GM23338 (cell line): ENCODE results near the gene KRTAP4-2. TPM values are rescaled to one million over a fixed set of nuclear protein-coding genes. Genes with fewer than 3 reads are reported as not detected.

Source experiments
- ATAC-seq: fragments of 200-7000 bp; cut with Tn5 transposase; 3 replicates; pipeline ENCODE4 v1.9.1; 2020
- DNase-seq: peaks from one replicate; pipeline ENCODE4 v3.0.0-alpha.2; 2015; ENCODE audit warnings: low spot score
- H2AFZ ChIP-seq: fragments of 200-600 bp; sonication (generic); 2 replicates; pipeline ENCODE4 v1.8.0; 2016; ENCODE audit warnings: antibody characterized with exemption, mild to moderate bottlenecking, moderate library complexity
- H3F3A ChIP-seq: fragments of 200-600 bp; sonication (generic); replicated peaks from 2 replicates; pipeline ENCODE4 v1.8.0; 2017; ENCODE audit warnings: antibody characterized with exemption, mixed run types, low read depth
- H3K27ac ChIP-seq: fragments of 200-600 bp; sonication (generic); 2 replicates; pipeline ENCODE4 v1.6.1; 2016; ENCODE audit warnings: low read depth
- H3K27me3 ChIP-seq: fragments of 200-600 bp; sonication (generic); 2 replicates; pipeline ENCODE4 v1.8.0; 2016; ENCODE audit warnings: mild to moderate bottlenecking, mixed run types, moderate library complexity; ENCODE audit not compliant: insufficient read depth
- H3K36me3 ChIP-seq: fragments of 200-600 bp; sonication (generic); 2 replicates; pipeline ENCODE4 v1.8.0; 2016; ENCODE audit warnings: mild to moderate bottlenecking; ENCODE audit not compliant: insufficient read depth
- H3K4me1 ChIP-seq: fragments of 200-600 bp; sonication (generic); 2 replicates; pipeline ENCODE4 v1.8.0; 2016; ENCODE audit warnings: mild to moderate bottlenecking, moderate library complexity; ENCODE audit not compliant: insufficient read depth
- H3K4me2 ChIP-seq: fragments of 200-600 bp; sonication (generic); 2 replicates; pipeline ENCODE4 v1.7.1; 2017; ENCODE audit warnings: mixed run types
- H3K4me3 ChIP-seq: fragments of 200-600 bp; sonication (generic); 2 replicates; pipeline ENCODE4 v1.6.1; 2016; ENCODE audit warnings: mixed run types
- H3K79me2 ChIP-seq: fragments of 200-600 bp; sonication (generic); replicated peaks from 2 replicates; pipeline ENCODE4 v1.8.0; 2017; ENCODE audit warnings: mild to moderate bottlenecking; ENCODE audit not compliant: insufficient read depth
- H3K9me2 ChIP-seq: fragments of 200-600 bp; sonication (generic); 2 replicates; pipeline ENCODE4 v1.8.0; 2017; ENCODE audit not compliant: insufficient read depth
- H4K20me1 ChIP-seq: fragments of 200-600 bp; sonication (generic); replicated peaks from 2 replicates; pipeline ENCODE4 v1.8.0; 2017; ENCODE audit warnings: mild to moderate bottlenecking; ENCODE audit not compliant: insufficient read depth
- H3K27ac Mint-ChIP-seq: 2 replicates; pipeline ENCODE4 v1.8.0; 2020; ENCODE audit warnings: inconsistent platforms, mild to moderate bottlenecking, moderate library complexity, mixed read lengths
- H3K27me3 Mint-ChIP-seq: 3 replicates; pipeline ENCODE4 v1.8.0; 2022; ENCODE audit warnings: low read depth, mild to moderate bottlenecking, moderate library complexity, mixed read lengths, inconsistent platforms; ENCODE audit not compliant: insufficient read depth, poor library complexity
- H3K36me3 Mint-ChIP-seq: 3 replicates; pipeline ENCODE4 v1.8.0; 2021; ENCODE audit warnings: low read depth, mild to moderate bottlenecking, inconsistent platforms, moderate library complexity, mixed read lengths
- H3K4me1 Mint-ChIP-seq: 3 replicates; pipeline ENCODE4 v1.8.0; 2020; ENCODE audit warnings: mild to moderate bottlenecking, inconsistent platforms, mixed read lengths
- H3K4me3 Mint-ChIP-seq: 3 replicates; pipeline ENCODE4 v1.8.0; 2021; ENCODE audit warnings: moderate library complexity, mild to moderate bottlenecking, inconsistent platforms, mixed read lengths
- H3K9me3 Mint-ChIP-seq: 3 replicates; pipeline ENCODE4 v1.8.0; 2020; ENCODE audit warnings: moderate library complexity, mild to moderate bottlenecking, inconsistent platforms, mixed read lengths
- CREB1 ChIP-seq: fragments of 250-450 bp; sonication (Bioruptor Pico); IDR thresholded peaks from 2 replicates; pipeline ENCODE4 v1.5.0; 2020; ENCODE audit warnings: low read depth, mild to moderate bottlenecking, moderate library complexity
- EZH2 ChIP-seq: fragments of 200-600 bp; sonication (generic); IDR thresholded peaks from one replicate; pipeline ENCODE4 v1.8.0; 2017; ENCODE audit warnings: antibody characterized with exemption, mild to moderate bottlenecking, low read depth; ENCODE audit not compliant: unreplicated experiment
- EZH2phosphoT487 ChIP-seq: fragments of 200-600 bp; sonication (generic); IDR thresholded peaks from one replicate; pipeline ENCODE4 v1.8.1; 2018; ENCODE audit warnings: antibody characterized with exemption; ENCODE audit not compliant: unreplicated experiment
- JUNB ChIP-seq: IDR thresholded peaks from one replicate; pipeline ENCODE4 v1.6.1; 2016; ENCODE audit warnings: antibody characterized with exemption; ENCODE audit not compliant: unreplicated experiment
- NANOG ChIP-seq: IDR thresholded peaks from 2 replicates; pipeline ENCODE4 v1.6.1; 2016; ENCODE audit warnings: antibody characterized with exemption, borderline replicate concordance
- POLR2AphosphoS5 ChIP-seq: IDR thresholded peaks from 2 replicates; pipeline ENCODE4 v1.6.1; 2016; ENCODE audit warnings: antibody characterized with exemption, low read depth
- STAT1 ChIP-seq: IDR thresholded peaks from one replicate; pipeline ENCODE4 v1.6.1; 2016; ENCODE audit warnings: antibody characterized with exemption; ENCODE audit not compliant: unreplicated experiment
- ZNF114 ChIP-seq: fragments of 250-450 bp; sonication (Bioruptor Pico); IDR thresholded peaks from 2 replicates; pipeline ENCODE4 v1.5.0; 2020; ENCODE audit warnings: mild to moderate bottlenecking, moderate library complexity
- ZNF331 ChIP-seq: fragments of 250-450 bp; sonication (Bioruptor Pico); IDR thresholded peaks from 2 replicates; pipeline ENCODE4 v1.5.0; 2020; ENCODE audit warnings: low read depth, mild to moderate bottlenecking, moderate library complexity
- polyA plus RNA-seq: library from polyadenylated mRNA; unstranded; fragments of >200 nt; fragmentation: Nextera tagmentation; extraction: Ambion mirVana; gene quantifications from 2 replicates; pipeline ENCODE4 v1.2.1, GENCODE V29; 2016
- total RNA-seq: library from RNA; depleted of rRNA; stranded (reverse); fragments of >200 nt; shearing (Covaris generic); gene quantifications from 2 replicates; pipeline ENCODE4 v1.2.3, GENCODE V29; 2014
- TF ChIP-seq, protein P1 (sequence below): IDR thresholded peaks from 2 replicates; pipeline ENCODE4 v1.6.1; 2016; ENCODE audit warnings: antibody characterized with exemption
- TF ChIP-seq, protein P2 (sequence below), 2 experiments: fragments of 200-600 bp in 1 of 2; sonication (generic) in 1 of 2; conservative IDR thresholded peaks; 2 replicates each; pipeline versions ENCODE4 v1.5.1 to v1.6.1; 2016 to 2017; ENCODE audit warnings: antibody characterized with exemption in 2 of 2, low read depth in 2 of 2, mild to moderate bottlenecking in 2 of 2, moderate library complexity in 1 of 2
- TF ChIP-seq, protein P3 (sequence below): fragments of 250-450 bp; sonication (Bioruptor Pico); IDR thresholded peaks from 2 replicates; pipeline ENCODE4 v1.5.0; 2020; ENCODE audit warnings: mild to moderate bottlenecking, moderate library complexity
- TF ChIP-seq, protein P4 (sequence below): IDR thresholded peaks from one replicate; pipeline ENCODE4 v1.6.1; 2018; ENCODE audit warnings: antibody characterized with exemption; ENCODE audit not compliant: unreplicated experiment

Gene KRTAP4-2
- total and polyA plus RNA-seq, 2 experiments from 2014 or later, result not detected

DNA sequence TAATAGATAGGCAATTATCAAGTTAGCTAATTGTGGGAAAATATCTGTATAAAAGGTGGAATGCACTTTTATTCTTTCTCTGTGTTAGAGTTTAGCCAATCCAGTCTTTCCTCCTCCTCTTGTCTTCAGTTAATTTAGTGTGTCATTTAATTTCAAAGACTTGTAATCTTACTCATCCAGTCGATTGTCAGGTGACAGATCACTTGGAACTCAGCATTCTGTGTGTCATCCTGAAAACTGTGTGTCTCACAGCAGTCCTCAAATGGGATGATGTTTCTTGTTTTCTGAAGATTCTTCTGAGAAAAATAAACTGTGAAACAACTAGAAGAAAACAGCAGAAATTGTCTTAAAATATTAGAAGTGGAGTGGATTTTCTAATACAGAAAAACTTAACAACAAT lies 7.0 kb upstream of the KRTAP4-2 start:
- Mint-ChIP-seq H3K27ac (no peak overlapping the region), H3K9me3 (no peaks in the 10 kb centered on the region), H3K4me3 (no peak overlapping the region), H3K4me1 (no peaks in the 10 kb centered on the region), H3K36me3 (no peaks in the 10 kb centered on the region), H3K27me3 (peaks cover 2% of the 10 kb centered on the region)
- DNase-seq, result no peak
- no peak overlapping the region for H3K27ac ChIP-seq
- no peaks in the 10 kb centered on the region for H3F3A ChIP-seq
- no peaks in the 10 kb centered on the region for H4K20me1 ChIP-seq
- TF ChIP-seq, protein P1, sequence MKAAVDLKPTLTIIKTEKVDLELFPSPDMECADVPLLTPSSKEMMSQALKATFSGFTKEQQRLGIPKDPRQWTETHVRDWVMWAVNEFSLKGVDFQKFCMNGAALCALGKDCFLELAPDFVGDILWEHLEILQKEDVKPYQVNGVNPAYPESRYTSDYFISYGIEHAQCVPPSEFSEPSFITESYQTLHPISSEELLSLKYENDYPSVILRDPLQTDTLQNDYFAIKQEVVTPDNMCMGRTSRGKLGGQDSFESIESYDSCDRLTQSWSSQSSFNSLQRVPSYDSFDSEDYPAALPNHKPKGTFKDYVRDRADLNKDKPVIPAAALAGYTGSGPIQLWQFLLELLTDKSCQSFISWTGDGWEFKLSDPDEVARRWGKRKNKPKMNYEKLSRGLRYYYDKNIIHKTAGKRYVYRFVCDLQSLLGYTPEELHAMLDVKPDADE, result no peak
- TF ChIP-seq POLR2AphosphoS5 (no peak), EZH2phosphoT487 (no peak), ZNF114 (CRISPR knock-in tag) (no peak), JUNB (no peak), EZH2 (no peak), ZNF331 (CRISPR knock-in tag) (no peak), STAT1 (no peak), NANOG (no peak), CREB1 (CRISPR knock-in tag) (no peak)
- TF ChIP-seq, protein P2, sequence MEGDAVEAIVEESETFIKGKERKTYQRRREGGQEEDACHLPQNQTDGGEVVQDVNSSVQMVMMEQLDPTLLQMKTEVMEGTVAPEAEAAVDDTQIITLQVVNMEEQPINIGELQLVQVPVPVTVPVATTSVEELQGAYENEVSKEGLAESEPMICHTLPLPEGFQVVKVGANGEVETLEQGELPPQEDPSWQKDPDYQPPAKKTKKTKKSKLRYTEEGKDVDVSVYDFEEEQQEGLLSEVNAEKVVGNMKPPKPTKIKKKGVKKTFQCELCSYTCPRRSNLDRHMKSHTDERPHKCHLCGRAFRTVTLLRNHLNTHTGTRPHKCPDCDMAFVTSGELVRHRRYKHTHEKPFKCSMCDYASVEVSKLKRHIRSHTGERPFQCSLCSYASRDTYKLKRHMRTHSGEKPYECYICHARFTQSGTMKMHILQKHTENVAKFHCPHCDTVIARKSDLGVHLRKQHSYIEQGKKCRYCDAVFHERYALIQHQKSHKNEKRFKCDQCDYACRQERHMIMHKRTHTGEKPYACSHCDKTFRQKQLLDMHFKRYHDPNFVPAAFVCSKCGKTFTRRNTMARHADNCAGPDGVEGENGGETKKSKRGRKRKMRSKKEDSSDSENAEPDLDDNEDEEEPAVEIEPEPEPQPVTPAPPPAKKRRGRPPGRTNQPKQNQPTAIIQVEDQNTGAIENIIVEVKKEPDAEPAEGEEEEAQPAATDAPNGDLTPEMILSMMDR (conservative IDR thresholded peaks at IDR 0.05; ENCODE audit: low read depth in 2 of 2), result no peak
- TF ChIP-seq, protein P3, sequence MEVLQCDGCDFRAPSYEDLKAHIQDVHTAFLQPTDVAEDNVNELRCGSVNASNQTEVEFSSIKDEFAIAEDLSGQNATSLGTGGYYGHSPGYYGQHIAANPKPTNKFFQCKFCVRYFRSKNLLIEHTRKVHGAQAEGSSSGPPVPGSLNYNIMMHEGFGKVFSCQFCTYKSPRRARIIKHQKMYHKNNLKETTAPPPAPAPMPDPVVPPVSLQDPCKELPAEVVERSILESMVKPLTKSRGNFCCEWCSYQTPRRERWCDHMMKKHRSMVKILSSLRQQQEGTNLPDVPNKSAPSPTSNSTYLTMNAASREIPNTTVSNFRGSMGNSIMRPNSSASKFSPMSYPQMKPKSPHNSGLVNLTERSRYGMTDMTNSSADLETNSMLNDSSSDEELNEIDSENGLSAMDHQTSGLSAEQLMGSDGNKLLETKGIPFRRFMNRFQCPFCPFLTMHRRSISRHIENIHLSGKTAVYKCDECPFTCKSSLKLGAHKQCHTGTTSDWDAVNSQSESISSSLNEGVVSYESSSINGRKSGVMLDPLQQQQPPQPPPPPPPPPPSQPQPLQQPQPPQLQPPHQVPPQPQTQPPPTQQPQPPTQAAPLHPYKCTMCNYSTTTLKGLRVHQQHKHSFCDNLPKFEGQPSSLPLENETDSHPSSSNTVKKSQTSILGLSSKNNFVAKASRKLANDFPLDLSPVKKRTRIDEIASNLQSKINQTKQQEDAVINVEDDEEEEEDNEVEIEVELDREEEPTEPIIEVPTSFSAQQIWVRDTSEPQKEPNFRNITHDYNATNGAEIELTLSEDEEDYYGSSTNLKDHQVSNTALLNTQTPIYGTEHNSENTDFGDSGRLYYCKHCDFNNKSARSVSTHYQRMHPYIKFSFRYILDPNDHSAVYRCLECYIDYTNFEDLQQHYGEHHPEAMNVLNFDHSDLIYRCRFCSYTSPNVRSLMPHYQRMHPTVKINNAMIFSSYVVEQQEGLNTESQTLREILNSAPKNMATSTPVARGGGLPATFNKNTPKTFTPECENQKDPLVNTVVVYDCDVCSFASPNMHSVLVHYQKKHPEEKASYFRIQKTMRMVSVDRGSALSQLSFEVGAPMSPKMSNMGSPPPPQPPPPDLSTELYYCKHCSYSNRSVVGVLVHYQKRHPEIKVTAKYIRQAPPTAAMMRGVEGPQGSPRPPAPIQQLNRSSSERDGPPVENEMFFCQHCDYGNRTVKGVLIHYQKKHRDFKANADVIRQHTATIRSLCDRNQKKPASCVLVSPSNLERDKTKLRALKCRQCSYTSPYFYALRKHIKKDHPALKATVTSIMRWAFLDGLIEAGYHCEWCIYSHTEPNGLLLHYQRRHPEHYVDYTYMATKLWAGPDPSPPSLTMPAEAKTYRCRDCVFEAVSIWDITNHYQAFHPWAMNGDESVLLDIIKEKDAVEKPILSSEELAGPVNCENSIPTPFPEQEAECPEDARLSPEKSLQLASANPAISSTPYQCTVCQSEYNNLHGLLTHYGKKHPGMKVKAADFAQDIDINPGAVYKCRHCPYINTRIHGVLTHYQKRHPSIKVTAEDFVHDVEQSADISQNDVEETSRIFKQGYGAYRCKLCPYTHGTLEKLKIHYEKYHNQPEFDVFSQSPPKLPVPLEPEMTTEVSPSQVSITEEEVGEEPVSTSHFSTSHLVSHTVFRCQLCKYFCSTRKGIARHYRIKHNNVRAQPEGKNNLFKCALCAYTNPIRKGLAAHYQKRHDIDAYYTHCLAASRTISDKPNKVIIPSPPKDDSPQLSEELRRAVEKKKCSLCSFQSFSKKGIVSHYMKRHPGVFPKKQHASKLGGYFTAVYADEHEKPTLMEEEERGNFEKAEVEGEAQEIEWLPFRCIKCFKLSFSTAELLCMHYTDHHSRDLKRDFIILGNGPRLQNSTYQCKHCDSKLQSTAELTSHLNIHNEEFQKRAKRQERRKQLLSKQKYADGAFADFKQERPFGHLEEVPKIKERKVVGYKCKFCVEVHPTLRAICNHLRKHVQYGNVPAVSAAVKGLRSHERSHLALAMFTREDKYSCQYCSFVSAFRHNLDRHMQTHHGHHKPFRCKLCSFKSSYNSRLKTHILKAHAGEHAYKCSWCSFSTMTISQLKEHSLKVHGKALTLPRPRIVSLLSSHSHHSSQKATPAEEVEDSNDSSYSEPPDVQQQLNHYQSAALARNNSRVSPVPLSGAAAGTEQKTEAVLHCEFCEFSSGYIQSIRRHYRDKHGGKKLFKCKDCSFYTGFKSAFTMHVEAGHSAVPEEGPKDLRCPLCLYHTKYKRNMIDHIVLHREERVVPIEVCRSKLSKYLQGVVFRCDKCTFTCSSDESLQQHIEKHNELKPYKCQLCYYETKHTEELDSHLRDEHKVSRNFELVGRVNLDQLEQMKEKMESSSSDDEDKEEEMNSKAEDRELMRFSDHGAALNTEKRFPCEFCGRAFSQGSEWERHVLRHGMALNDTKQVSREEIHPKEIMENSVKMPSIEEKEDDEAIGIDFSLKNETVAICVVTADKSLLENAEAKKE, result no peak
- TF ChIP-seq, protein P4, sequence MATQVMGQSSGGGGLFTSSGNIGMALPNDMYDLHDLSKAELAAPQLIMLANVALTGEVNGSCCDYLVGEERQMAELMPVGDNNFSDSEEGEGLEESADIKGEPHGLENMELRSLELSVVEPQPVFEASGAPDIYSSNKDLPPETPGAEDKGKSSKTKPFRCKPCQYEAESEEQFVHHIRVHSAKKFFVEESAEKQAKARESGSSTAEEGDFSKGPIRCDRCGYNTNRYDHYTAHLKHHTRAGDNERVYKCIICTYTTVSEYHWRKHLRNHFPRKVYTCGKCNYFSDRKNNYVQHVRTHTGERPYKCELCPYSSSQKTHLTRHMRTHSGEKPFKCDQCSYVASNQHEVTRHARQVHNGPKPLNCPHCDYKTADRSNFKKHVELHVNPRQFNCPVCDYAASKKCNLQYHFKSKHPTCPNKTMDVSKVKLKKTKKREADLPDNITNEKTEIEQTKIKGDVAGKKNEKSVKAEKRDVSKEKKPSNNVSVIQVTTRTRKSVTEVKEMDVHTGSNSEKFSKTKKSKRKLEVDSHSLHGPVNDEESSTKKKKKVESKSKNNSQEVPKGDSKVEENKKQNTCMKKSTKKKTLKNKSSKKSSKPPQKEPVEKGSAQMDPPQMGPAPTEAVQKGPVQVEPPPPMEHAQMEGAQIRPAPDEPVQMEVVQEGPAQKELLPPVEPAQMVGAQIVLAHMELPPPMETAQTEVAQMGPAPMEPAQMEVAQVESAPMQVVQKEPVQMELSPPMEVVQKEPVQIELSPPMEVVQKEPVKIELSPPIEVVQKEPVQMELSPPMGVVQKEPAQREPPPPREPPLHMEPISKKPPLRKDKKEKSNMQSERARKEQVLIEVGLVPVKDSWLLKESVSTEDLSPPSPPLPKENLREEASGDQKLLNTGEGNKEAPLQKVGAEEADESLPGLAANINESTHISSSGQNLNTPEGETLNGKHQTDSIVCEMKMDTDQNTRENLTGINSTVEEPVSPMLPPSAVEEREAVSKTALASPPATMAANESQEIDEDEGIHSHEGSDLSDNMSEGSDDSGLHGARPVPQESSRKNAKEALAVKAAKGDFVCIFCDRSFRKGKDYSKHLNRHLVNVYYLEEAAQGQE, result no peak
- no peaks in the 10 kb centered on the region for H3K79me2 ChIP-seq
- no peaks in the 10 kb centered on the region for H3K9me2 ChIP-seq
- no peaks in the 10 kb centered on the region for H3K36me3 ChIP-seq
- H3K4me2 ChIP-seq, result no peak overlapping the region
- ATAC-seq, result no peak
- no peak overlapping the region for H2AFZ ChIP-seq
- H3K4me1 ChIP-seq, result no peaks in the 10 kb centered on the region
- H3K27me3 ChIP-seq, result no peaks in the 10 kb centered on the region
- H3K4me3 ChIP-seq, result no peak overlapping the region
